GM21423 (cell line): ENCODE results near the gene CLSTN2.

Experiments
- ATAC-seq: cut with Tn5 transposase; IDR thresholded peaks from one replicate; pipeline ENCODE4 v1.9.1; 2021; ENCODE audit warnings: mild to moderate bottlenecking, moderate library complexity; ENCODE audit not compliant: unreplicated experiment

CLSTN2 gene

GRCh38 chr3:139941580-139941979 is 6.6 kb downstream of the CLSTN2 start:
- no peak for ATAC-seq

DNA sequence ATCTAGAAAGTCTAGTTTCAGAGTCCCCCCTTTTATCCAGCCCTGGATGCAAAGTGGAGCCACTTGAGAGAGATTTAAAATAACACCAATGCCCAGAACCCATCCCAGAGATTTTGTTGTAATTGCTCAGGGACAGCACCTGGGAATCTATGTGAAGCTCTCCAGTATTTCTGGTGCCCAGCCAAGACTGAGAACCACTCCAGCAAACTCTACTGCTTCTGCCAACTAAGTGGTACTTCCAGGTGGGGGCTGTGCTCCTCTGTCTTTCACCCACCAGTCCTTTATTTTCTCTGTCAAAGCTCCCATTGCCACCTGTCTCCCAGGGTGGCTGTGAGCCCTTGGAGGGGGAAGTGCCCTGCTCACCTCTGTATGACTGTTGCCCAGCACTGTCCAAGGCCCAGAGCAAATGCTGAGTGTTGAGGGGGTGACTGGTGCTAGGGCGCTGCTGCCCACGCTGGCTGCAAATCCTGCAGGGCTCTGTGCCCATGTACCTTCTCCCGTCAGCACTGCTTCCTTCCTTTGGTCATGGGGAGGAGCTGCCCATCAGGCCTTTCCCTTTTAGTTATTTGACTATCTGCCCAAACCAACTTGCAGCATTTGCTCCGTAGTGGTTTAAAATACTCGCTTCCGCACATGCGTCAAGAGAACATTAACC is 9.4 kb downstream of the CLSTN2 start:
- no peak for ATAC-seq

DNA sequence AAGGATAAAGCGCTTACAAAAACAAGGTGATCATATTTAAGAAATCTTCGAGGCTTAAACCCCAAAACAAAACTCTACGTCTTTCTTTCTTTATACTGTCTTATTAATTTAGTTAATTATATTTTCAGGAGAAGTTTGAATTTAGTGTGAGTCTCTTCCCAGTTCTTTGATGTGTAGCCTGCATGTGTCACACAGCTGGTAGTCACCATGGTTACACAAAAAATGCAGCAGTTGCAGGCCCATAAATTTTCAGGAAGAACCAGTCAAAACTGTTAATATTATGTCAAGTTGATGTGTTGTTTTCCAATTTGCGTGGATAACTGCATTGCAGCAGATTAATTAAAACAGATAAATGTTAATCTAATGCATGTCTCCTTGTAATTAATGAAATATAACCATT is 10.4 kb downstream of the CLSTN2 start:
- no peak for ATAC-seq

GRCh38 chr3:139945942-139946341 is 11.0 kb downstream of the CLSTN2 start:
- no peak for ATAC-seq

GRCh38 chr3:139948467-139948866 is 13.5 kb downstream of the CLSTN2 start:
- ATAC-seq, result no peak

GRCh38 chr3:139948898-139949297 is 13.9 kb downstream of the CLSTN2 start:
- no peak for ATAC-seq

- ATAC-seq, result no peak
These were observed 18.3 kb downstream of the CLSTN2 start for GRCh38 chr3:139953131-139953910.

- no peak for ATAC-seq
These were observed 19.3 kb downstream of the CLSTN2 start for GRCh38 chr3:139954146-139954860.

DNA sequence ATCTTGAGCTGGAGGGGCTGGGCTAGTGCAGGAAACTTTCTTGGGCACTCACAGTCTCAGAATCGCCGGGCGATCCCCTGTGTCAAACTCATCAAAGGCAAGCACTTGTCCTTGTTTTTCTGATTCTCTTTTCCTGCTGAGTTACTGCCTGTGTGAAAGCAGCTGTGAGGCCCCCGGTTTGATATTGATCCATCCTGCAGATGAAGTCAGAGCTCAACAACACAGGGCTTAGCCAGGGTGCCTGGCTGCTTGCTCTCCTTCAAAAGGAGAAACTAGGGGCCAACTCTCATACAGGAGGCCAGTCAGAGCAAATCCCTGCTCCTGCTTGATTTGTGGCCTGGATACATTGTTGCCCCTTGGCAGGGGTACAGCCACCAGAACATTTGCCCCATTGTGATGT is 22.9 kb downstream of the CLSTN2 start:
- ATAC-seq, result no peak

DNA sequence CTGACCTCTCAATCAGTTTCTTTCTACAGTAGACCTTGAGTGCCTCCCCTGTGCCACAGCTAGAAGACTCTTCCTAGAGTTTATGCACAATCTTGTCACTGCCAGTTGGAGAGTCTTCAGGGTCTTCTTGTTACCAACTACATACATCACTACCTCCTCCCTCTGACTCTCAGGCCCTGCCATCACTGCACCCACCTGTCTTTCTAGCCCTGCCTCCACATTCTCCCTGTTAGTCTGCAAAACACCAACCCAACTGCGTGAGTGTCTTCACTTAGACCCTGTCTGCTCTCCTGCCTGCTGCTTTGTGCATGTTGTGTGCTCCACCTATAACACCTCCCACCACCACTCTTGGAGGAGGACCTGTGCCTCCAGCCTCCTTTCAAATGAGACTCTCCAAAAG is 34.4 kb downstream of the CLSTN2 start:
- ATAC-seq, result no peak

GRCh38 chr3:139970526-139970925 is 35.5 kb downstream of the CLSTN2 start:
- ATAC-seq, result no peak

- ATAC-seq, result no peak
These were observed 39.9 kb downstream of the CLSTN2 start for GRCh38 chr3:139974809-139975425.

GRCh38 chr3:139975594-139976365 is 40.8 kb downstream of the CLSTN2 start:
- ATAC-seq, result no peak

- no peak for ATAC-seq
These were observed 44.0 kb downstream of the CLSTN2 start for GRCh38 chr3:139978966-139979365.

- ATAC-seq, result no peak
These were observed 45.0 kb downstream of the CLSTN2 start for GRCh38 chr3:139979991-139980390.

DNA sequence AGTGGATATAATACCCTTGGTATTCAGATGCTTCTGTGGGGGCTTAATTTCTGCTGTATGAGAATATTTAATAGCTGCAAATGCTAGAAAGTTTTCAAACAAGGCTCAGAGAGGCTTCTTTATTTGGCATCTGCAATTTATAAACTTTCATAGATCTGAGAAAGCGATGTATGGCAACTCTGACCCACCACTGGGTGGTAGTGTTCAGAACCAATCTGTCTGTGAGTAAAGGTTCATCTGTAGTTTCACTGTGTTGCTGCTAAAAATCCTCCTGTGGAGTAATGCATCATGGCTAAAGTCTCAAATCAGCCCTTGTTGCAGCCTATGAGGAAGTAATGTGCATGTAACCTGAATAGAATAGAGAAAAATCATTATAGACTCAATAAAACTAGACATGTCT is 47.4 kb downstream of the CLSTN2 start:
- ATAC-seq, result no peak

DNA sequence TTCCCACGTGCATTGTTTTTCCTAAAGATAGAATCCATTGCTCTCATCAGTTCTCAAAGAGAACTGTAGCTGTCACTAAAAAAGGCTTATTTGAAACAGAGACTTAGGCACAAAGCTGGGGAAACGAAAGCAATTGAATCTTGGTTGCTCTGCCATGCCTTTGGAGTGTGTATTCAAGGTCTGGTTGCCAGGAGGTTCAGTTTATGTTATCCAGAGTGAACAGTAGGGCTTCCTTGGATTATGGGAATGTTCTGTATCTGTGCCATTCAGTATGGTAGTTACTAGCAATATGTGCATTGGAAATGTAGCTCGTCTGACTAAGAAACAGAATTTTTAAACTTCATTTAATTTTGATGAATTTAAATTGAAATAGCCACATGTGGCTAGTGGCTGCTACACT is 50.6 kb downstream of the CLSTN2 start:
- no peak for ATAC-seq

DNA sequence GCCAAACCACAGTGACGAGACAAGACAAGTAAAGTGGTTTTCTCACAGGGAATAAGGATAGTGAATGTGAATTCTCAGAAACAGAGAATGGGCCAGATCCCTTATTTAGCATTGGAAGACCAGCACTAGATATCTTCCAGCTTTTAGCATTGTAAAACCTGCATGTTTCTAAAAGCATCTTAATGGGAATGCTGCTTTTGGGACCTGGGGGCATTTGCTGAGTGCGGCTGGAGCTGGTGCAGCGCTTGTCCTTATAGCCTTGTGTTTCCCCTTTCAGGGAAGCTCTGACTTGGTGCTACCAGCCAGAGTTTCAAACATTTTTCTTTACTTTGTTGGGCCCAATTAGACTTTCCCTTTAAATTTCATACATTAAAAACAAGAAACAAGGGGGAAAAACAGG is 52.9 kb downstream of the CLSTN2 start:
- no peak for ATAC-seq

DNA sequence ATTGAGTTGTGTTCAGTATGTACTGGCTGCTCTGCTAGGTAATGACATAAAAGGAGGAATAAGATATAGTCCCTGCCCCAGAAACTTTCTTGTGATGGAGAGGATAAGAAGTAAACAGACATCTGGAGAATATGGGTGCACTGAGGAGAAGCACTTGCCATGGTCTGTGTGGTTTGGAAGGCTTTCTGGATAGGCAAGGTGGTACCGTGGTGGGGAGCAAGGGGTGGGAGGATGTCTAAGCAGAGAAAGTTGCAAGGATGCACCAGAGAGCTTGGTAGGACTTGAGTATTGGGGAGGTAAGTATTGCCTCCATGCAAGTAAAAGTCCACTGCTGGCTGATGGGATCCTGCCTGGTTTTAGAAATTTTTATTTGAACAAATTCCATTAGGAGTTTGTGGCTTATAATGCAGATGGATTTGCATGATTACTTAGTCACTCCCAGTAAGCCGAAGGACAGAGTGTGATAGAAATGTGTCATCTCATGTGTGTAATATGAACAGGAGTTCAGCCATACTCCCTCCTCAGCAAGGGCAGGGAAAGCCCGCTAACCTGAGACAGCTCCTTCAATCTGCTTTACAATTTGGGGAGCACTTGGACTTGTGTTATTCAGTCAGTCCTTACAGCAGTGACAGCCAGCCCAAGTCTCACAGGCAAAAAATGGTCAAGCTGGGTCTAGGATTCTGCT is 53.6 kb downstream of the CLSTN2 start:
- no peak for ATAC-seq

- no peak for ATAC-seq
These were observed 59.9 kb downstream of the CLSTN2 start for GRCh38 chr3:139994891-139995290.
